GM12878 (cell line): ENCODE data around the gene CPD. TPM values are rescaled to one million over a fixed set of nuclear protein-coding genes. Genes with fewer than 3 reads are reported as not detected.
A peak's percentile ranks its signal among the peaks of the same experiment; 100 is the strongest.

Source experiments
- BACH1 ChIP-seq: fragments of 450-650 bp; IDR thresholded peaks from 2 replicates; pipeline ENCODE4 v1.6.1; 2017; ENCODE audit warnings: mild to moderate bottlenecking, borderline replicate concordance
- BCL11A ChIP-seq: IDR thresholded peaks from 2 replicates; pipeline ENCODE4 v1.6.1; 2011; ENCODE audit warnings: low read depth, low read length
- BHLHE40 ChIP-seq, 2 experiments: fragments of 450-650 bp in 1 of 2; IDR thresholded peaks; 2 replicates each; pipeline ENCODE4 v1.6.1; 2011 to 2017; ENCODE audit warnings: low read depth in 2 of 2, borderline replicate concordance in 1 of 2, improper control_type of control experiment in 1 of 2, low read length in 1 of 2, mild to moderate bottlenecking in 1 of 2
- CUX1 ChIP-seq: IDR thresholded peaks from 2 replicates; pipeline ENCODE4 v1.6.1; 2012; ENCODE audit warnings: improper control_type of control experiment, low read depth, low read length; ENCODE audit not compliant: insufficient replicate concordance
- DPF2 ChIP-seq: fragments of 450-650 bp; IDR thresholded peaks from 2 replicates; pipeline ENCODE4 v1.6.1; 2017; ENCODE audit warnings: mild to moderate bottlenecking
- EP300 ChIP-seq, 2 experiments: fragments of 150-350 bp in 1 of 2; IDR thresholded peaks; 2 replicates each; pipeline ENCODE4 v1.6.1; 2011 to 2012; ENCODE audit warnings: low read depth in 2 of 2, low read length in 2 of 2, borderline replicate concordance in 1 of 2, improper control_type of control experiment in 1 of 2, inconsistent platforms in 1 of 2; ENCODE audit not compliant: control insufficient read depth in 1 of 2
- ETV6 ChIP-seq, 2 experiments: fragments of 450-650 bp in 1 of 2; IDR thresholded peaks in 1 of 2; conservative IDR thresholded peaks in 1 of 2; 2 replicates each; pipeline ENCODE4 v1.6.1; 2014; ENCODE audit warnings: antibody characterized with exemption in 1 of 2, borderline replicate concordance in 1 of 2, low read depth in 1 of 2, mild to moderate bottlenecking in 1 of 2, moderate library complexity in 1 of 2
- FOXM1 ChIP-seq: IDR thresholded peaks from 2 replicates; pipeline ENCODE4 v1.6.1; 2012; ENCODE audit warnings: low read depth, mild to moderate bottlenecking, inconsistent platforms, low read length, moderate library complexity
- IRF5 ChIP-seq: fragments of 450-650 bp; IDR thresholded peaks from 2 replicates; pipeline ENCODE4 v1.6.1; 2017; ENCODE audit warnings: borderline replicate concordance
- JUNB ChIP-seq: IDR thresholded peaks from 2 replicates; pipeline ENCODE4 v1.6.1; 2016; ENCODE audit warnings: antibody characterized with exemption, mild to moderate bottlenecking
- MEF2B ChIP-seq: fragments of 450-650 bp; IDR thresholded peaks from 2 replicates; pipeline ENCODE4 v1.6.1; 2018; ENCODE audit warnings: mild to moderate bottlenecking, moderate library complexity; ENCODE audit not compliant: partially characterized antibody, poor library complexity, severe bottlenecking
- MTA2 ChIP-seq: fragments of 450-650 bp; IDR thresholded peaks from 2 replicates; pipeline ENCODE4 v1.6.1; 2016; ENCODE audit warnings: low read depth, mild to moderate bottlenecking, moderate library complexity
- NBN ChIP-seq: fragments of 450-650 bp; IDR thresholded peaks from 2 replicates; pipeline ENCODE4 v1.6.1; 2016
- POU2F2 ChIP-seq: IDR thresholded peaks from 3 replicates; pipeline ENCODE4 v1.6.1; 2011; ENCODE audit warnings: low read depth, mild to moderate bottlenecking, low read length, borderline replicate concordance
- SIX5 ChIP-seq: IDR thresholded peaks from 2 replicates; pipeline ENCODE4 v1.6.1; 2011; ENCODE audit warnings: mild to moderate bottlenecking, low read depth, low read length, moderate library complexity; ENCODE audit not compliant: severe bottlenecking
- SP1 ChIP-seq: IDR thresholded peaks from one replicate; pipeline ENCODE4 v1.6.1; 2011; ENCODE audit warnings: low read depth, low read length
- SUPT20H ChIP-seq: IDR thresholded peaks from 2 replicates; pipeline ENCODE4 v1.6.1; 2011; ENCODE audit warnings: low read depth, mild to moderate bottlenecking, low read length, moderate library complexity, borderline replicate concordance; ENCODE audit not compliant: control insufficient read depth
- polyA plus RNA-seq, 11 experiments: library from polyadenylated mRNA; depleted of rRNA in 4 of 11; unstranded in 6 of 11; stranded (reverse) in 5 of 11; fragments of >200 nt; fragmentation: Nextera tagmentation in 4 of 11; fragmentation: Illumina TruSeq in 1 of 11; extraction: Ambion mirVana in 4 of 11; extraction: Trizol in 1 of 11; gene quantifications; 1 replicate in 1 of 11; 2 replicates in 10 of 11; pipeline versions ENCODE4 v1.2.1 to v1.2.3, GENCODE V29; 2011 to 2016; ENCODE audit warnings: inconsistent platforms in 2 of 11, missing spikeins in 2 of 11, low read depth in 1 of 11
- total RNA-seq, 4 experiments: library from RNA; depleted of rRNA in 3 of 4; stranded (reverse); fragments of >200 nt in 3 of 4; fragmentation: Illumina TruSeq in 1 of 4; extraction: Trizol in 1 of 4; gene quantifications; 2 replicates each; pipeline versions ENCODE4 v1.2.1 to v1.2.3, GENCODE V29; 2013 to 2021
- TF ChIP-seq, protein P1 (sequence below): fragments of 450-650 bp; IDR thresholded peaks from 2 replicates; pipeline ENCODE4 v1.6.1; 2017; ENCODE audit warnings: low read depth, mild to moderate bottlenecking, moderate library complexity

Gene CPD
- total and polyA plus RNA-seq, 10 of the 15 experiments (the other 5 are each of a cell fraction or from before 2014, with no cell fraction given), result 3.5 to 24.2 (median 15.7) TPM

GRCh38 chr17:30363715-30364202, 15.0 kb upstream of the CPD start (continued):
- TF ChIP-seq EP300 (IDR thresholded peaks at IDR 0.05; ENCODE audit: borderline replicate concordance in 1 of 2, control insufficient read depth in 1 of 2, low read depth in 2 of 2, low read length in 2 of 2), result peak in 1 of 2 experiments; percentile 86; a peak in 3 of 4 replicates
- TF ChIP-seq JUNB, result no peak
- peak; percentile 11 for TF ChIP-seq SIX5
- TF ChIP-seq CUX1, result no peak
- no peak for TF ChIP-seq SUPT20H
- TF ChIP-seq MEF2B, result peak; percentile 79
- TF ChIP-seq, protein P1, sequence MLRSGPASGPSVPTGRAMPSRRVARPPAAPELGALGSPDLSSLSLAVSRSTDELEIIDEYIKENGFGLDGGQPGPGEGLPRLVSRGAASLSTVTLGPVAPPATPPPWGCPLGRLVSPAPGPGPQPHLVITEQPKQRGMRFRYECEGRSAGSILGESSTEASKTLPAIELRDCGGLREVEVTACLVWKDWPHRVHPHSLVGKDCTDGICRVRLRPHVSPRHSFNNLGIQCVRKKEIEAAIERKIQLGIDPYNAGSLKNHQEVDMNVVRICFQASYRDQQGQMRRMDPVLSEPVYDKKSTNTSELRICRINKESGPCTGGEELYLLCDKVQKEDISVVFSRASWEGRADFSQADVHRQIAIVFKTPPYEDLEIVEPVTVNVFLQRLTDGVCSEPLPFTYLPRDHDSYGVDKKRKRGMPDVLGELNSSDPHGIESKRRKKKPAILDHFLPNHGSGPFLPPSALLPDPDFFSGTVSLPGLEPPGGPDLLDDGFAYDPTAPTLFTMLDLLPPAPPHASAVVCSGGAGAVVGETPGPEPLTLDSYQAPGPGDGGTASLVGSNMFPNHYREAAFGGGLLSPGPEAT, result peak; percentile 96
- TF ChIP-seq IRF5, result no peak
- TF ChIP-seq SP1, result peak; percentile 57
- TF ChIP-seq BACH1, result peak; percentile 37; the same call in 1 of the 2 replicates
- TF ChIP-seq BCL11A, result peak; percentile 75
- peak in 1 of 2 experiments; percentile 40; a peak in 1 of 4 replicates for TF ChIP-seq ETV6 (conservative IDR thresholded peaks at IDR 0.05 in 1 of 2, IDR thresholded peaks at IDR 0.05 in 1 of 2; ENCODE audit: borderline replicate concordance in 1 of 2, low read depth in 1 of 2)
- peak; percentile 95 for TF ChIP-seq DPF2
- peak; percentile 77; the same call in 1 of the 3 replicates for TF ChIP-seq POU2F2
- TF ChIP-seq MTA2, result peak; percentile 92
- TF ChIP-seq NBN, result peak; percentile 95
- peak; percentile 68 to 84 for TF ChIP-seq BHLHE40 (IDR thresholded peaks at IDR 0.05; ENCODE audit: borderline replicate concordance in 1 of 2, low read depth in 2 of 2, low read length in 1 of 2)
- TF ChIP-seq FOXM1, result peak; percentile 81; the same call in 1 of the 2 replicates
- TF ChIP-seq, all 136 proteins: peak for 47
